Esophagus squamous epithelium (tissue), 4 donors: ENCODE data around the gene CDH13.

ENCODE experiments used
- CTCF ChIP-seq, 6 experiments: fragments of 450-650 bp in 4 of 6; fragments of 200-600 bp in 2 of 6; sonication (generic) in 2 of 6; IDR thresholded peaks; one replicate each; pipeline ENCODE4 v1.5.1; 2016 to 2019; ENCODE audit warnings: antibody characterized with exemption in 6 of 6, mild to moderate bottlenecking in 4 of 6, moderate library complexity in 4 of 6
- POLR2A ChIP-seq, 4 donors: fragments of 450-650 bp; IDR thresholded peaks; one replicate each; pipeline ENCODE4 v1.6.1; 2017; ENCODE audit warnings: antibody characterized with exemption in 4 of 4, mild to moderate bottlenecking in 4 of 4, moderate library complexity in 3 of 4

- TF ChIP-seq CTCF (IDR thresholded peaks at IDR 0.05) = no peak
- TF ChIP-seq POLR2A (IDR thresholded peaks at IDR 0.05) = no peak
These were observed 74.7 kb downstream of the CDH13 start for GRCh38 chr16:82701442-82701955.
